Measurements from ENCODE around the gene ZNF254. TPM values are rescaled to one million over a fixed set of nuclear protein-coding genes. Genes with fewer than 3 reads are reported as not detected.

ZNF254 gene
- total RNA-seq, 4 donors from 2014 or later, result 21.1 to 31.3 (median 21.9) TPM

DNA sequence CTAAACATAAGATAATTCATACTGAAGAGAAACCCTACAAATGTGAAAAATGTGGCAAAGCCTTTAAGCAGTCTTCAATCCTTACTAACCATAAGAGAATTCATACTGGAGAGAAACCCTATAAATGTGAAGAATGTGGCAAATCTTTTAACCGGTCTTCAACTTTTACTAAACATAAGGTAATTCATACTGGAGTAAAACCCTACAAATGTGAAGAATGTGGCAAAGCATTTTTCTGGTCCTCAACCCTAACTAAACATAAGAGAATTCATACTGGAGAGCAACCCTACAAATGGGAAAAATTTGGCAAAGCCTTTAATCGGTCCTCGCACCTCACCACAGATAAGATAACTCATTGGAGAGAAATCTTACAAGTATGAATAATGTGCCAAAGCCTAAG is 40.6 kb downstream of the ZNF254 start:
- TF ChIP-seq, protein P1, sequence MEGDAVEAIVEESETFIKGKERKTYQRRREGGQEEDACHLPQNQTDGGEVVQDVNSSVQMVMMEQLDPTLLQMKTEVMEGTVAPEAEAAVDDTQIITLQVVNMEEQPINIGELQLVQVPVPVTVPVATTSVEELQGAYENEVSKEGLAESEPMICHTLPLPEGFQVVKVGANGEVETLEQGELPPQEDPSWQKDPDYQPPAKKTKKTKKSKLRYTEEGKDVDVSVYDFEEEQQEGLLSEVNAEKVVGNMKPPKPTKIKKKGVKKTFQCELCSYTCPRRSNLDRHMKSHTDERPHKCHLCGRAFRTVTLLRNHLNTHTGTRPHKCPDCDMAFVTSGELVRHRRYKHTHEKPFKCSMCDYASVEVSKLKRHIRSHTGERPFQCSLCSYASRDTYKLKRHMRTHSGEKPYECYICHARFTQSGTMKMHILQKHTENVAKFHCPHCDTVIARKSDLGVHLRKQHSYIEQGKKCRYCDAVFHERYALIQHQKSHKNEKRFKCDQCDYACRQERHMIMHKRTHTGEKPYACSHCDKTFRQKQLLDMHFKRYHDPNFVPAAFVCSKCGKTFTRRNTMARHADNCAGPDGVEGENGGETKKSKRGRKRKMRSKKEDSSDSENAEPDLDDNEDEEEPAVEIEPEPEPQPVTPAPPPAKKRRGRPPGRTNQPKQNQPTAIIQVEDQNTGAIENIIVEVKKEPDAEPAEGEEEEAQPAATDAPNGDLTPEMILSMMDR (IDR thresholded peaks at IDR 0.05; ENCODE audit: low read depth), result no peak

DNA sequence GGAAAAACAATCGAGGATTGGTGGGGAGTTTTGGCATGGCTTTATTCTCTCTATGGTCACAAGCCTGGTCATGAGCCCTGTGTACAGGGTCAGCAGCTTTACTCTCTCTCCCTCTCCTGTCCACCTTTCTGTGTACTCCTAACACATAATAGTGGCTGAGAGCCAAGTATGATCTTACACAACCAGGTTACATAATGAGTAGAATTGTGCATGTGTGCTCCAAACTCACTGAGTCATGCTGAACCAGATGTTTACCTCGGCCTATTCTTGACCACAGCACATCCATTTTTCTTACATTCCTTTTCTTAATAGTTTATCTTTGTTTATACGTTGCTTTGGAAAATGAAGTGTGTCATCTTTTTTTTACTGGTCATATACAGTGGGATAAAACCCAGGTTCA is 53.1 kb downstream of the ZNF254 start:
- TF ChIP-seq, protein P1 (IDR thresholded peaks at IDR 0.05; ENCODE audit: low read depth), result no peak

DNA sequence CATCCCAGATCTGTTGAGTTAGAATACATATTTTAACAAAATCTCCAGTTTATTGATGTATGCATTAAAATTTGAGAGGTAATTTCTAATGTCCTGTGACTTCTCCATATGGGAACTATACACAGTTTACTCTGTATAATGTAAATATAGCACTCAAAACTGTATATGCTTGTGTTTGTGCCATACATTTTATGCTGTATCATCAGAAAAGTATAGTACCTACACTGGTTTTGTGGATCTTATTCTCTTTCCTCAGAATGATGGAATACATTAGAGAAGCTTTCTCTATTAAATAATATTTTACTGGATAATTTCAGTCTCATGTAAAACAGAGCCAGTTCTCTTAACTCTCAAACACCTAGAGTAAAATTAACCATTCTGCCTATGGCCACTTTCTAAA is 53.6 kb downstream of the ZNF254 start:
- TF ChIP-seq, protein P1 (IDR thresholded peaks at IDR 0.05; ENCODE audit: low read depth), result no peak

DNA sequence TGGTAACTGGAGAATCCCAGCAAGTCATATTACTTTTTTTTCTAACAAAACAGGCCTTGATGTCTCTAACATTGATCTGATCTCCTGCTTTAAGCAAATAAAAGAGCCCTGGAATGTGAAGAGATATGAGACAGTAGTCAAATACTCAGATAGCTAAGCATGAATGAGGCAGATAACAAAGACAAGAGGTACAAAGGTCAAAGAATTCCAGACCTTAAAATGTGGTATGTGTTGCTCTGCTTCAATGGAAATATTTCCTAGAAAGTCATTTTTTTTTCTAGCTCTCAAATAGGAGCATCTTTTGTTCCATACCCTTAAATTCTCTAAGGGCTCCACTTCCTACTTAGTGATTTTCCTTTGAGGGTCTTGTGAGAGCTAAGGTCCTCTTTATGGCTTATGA is 54.6 kb downstream of the ZNF254 start:
- TF ChIP-seq, protein P1 (IDR thresholded peaks at IDR 0.05; ENCODE audit: low read depth), result no peak

DNA sequence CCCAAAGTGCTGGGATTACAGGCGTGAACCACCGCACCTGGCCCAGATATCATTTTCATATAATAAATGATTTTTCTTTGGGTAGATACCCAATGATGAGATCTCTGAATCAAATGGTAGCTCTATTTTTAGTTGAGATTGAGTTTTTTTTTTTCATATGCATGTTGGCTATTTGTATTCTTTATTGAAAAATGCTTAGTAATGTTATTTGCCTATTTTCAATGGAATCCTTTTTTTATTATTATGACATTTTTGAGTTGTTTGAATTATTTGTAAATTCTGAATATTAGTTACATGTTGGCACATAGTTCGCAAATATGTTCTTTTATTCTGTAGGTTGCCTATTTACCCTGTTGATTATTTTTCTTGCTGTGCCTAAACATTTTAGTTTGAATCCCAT is 55.8 kb downstream of the ZNF254 start:
- TF ChIP-seq, protein P1 (IDR thresholded peaks at IDR 0.05; ENCODE audit: low read depth), result no peak

DNA sequence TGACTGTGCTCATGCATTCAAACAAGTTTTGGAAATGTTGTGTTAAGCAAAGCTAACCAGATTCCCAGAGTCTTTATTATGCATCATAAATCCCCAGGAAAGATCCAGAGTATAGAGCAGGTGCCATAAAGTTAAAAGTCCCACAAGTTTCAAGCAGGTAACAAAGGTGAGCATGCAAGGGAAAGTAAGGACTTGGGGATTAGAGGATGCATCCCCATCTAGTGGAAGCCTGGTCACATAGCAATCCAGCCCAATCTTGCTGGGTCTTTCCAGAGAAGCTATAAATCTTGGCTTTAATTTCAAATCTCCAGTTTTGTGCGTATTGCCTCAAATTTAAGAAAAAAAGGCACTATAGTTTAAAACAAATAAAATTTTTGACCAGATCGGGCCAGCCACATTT is 72.7 kb downstream of the ZNF254 start:
- TF ChIP-seq, protein P1 (IDR thresholded peaks at IDR 0.05; ENCODE audit: low read depth), result no peak

DNA sequence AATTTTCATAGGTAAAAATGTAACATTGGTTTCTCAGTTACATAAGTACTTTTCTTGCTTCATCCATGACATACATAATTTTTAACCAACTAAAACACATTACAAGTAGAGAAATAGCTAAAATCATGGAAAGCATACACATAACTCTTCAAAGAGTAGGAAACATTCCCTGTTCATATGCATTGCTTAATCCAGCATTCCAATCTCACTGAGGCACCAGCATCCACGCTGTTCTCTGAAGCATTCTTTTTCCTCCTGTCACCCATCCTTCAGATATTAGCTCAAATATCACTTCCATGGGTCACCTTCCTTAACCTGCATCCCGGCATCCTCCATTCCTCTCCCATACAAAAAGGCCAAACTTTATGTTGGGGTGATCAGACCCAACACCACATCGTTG is 79.1 kb downstream of the ZNF254 start:
- TF ChIP-seq, protein P1 (IDR thresholded peaks at IDR 0.05; ENCODE audit: low read depth), result no peak
